HCT116 (cell line): ENCODE results near the gene PRR35. TPM values are rescaled to one million over a fixed set of nuclear protein-coding genes. Genes with fewer than 3 reads are reported as not detected.

Experiments used
- ATAC-seq: fragments of 200-7000 bp; cut with Tn5 transposase; 2 replicates; pipeline ENCODE4 v1.9.1; 2020; ENCODE audit warnings: mild to moderate bottlenecking, moderate library complexity
- BruUV-seq: library from RNA; stranded (reverse); fragments of 400-500 nt; replicated peaks from 2 replicates; lab custom pipeline; 2021; lab: Mats Ljungman, UMichigan
- CTCF ChIA-PET: fragments of 300-600 bp; sonication (Branson Sonifier 250); formaldehyde crosslinking; loops from one replicate; lab custom pipeline; 2021; ENCODE audit warnings: antibody characterized with exemption; lab: Charles Lee
- POLR2A ChIA-PET: fragments of 300-600, 350-600 bp; sonication (Branson Sonifier 250); formaldehyde crosslinking; loops from one replicate; lab custom pipeline; 2021; ENCODE audit warnings: antibody characterized with exemption; lab: Charles Lee
- RAD21 ChIA-PET, 2 experiments: fragments of 300-600 bp; sonication (Branson Sonifier 250); formaldehyde crosslinking; loops; one replicate each; lab custom pipeline; 2023; ENCODE audit warnings: low total read pairs in 2 of 2; ENCODE audit not compliant: uncharacterized antibody in 2 of 2, unreplicated experiment in 2 of 2, low non-redundant PET in 1 of 2; lab: Charles Lee
- DNase-seq: peaks from one replicate; pipeline ENCODE4 v3.0.0-alpha.2; 2010; ENCODE audit warnings: low read depth, low spot score
- H2AFZ ChIP-seq: fragments of 200-600 bp; shearing (Covaris generic), sonication (generic); 2 replicates; pipeline ENCODE4 v1.6.1; 2017; ENCODE audit warnings: low read depth, mixed run types, mixed read lengths, antibody characterized with exemption, low read length; ENCODE audit not compliant: poor library complexity, severe bottlenecking
- H3K27ac ChIP-seq: 2 replicates; pipeline ENCODE4 v1.5.1; 2012; ENCODE audit warnings: low read depth, low read length
- H3K27me3 ChIP-seq: fragments of 200-600 bp; sonication (generic); 2 replicates; pipeline ENCODE4 v1.6.1; 2016; ENCODE audit warnings: mixed run types, low read length, mixed read lengths; ENCODE audit not compliant: insufficient read depth
- H3K36me3 ChIP-seq, 2 experiments: fragments of 200-500 bp in 1 of 2; fragments of 200-600 bp in 1 of 2; sonication (Bioruptor generic) in 1 of 2; sonication (generic) in 1 of 2; 2 replicates each; pipeline versions ENCODE4 v1.5.1 to v1.6.1; 2014 to 2016; ENCODE audit warnings: low read length in 2 of 2, inconsistent platforms in 1 of 2, mixed read lengths in 1 of 2, mixed run types in 1 of 2; ENCODE audit not compliant: insufficient read depth in 2 of 2, control insufficient read depth in 1 of 2
- H3K4me1 ChIP-seq, 2 experiments: fragments of 200-600 bp in 1 of 2; sonication (generic) in 1 of 2; 2 replicates each; pipeline versions ENCODE4 v1.5.1 to v1.6.1; 2012 to 2017; ENCODE audit warnings: low read length in 2 of 2, inconsistent platforms in 1 of 2, mild to moderate bottlenecking in 1 of 2, mixed read lengths in 1 of 2, mixed run types in 1 of 2, moderate library complexity in 1 of 2; ENCODE audit not compliant: insufficient read depth in 2 of 2, control insufficient read depth in 1 of 2
- H3K4me2 ChIP-seq: fragments of 200-600 bp; sonication (generic); 2 replicates; pipeline ENCODE4 v1.6.1; 2017; ENCODE audit warnings: mixed run types, low read length, mixed read lengths
- H3K4me3 ChIP-seq, 2 experiments: fragments of 200-600 bp in 1 of 2; sonication (generic) in 1 of 2; replicated peaks in 1 of 2; 2 replicates each; pipeline ENCODE4 v1.5.1; 2011 to 2016; ENCODE audit warnings: low read length in 2 of 2, control low read depth in 1 of 2, low read depth in 1 of 2, mild to moderate bottlenecking in 1 of 2, mixed read lengths in 1 of 2, mixed run types in 1 of 2
- H3K79me2 ChIP-seq: fragments of 200-600 bp; sonication (generic); 2 replicates; pipeline ENCODE4 v1.6.1; 2017; ENCODE audit warnings: mild to moderate bottlenecking, mixed run types, low read length, moderate library complexity, mixed read lengths; ENCODE audit not compliant: insufficient read depth
- H3K9ac ChIP-seq: fragments of 200-600 bp; sonication (generic); 2 replicates; pipeline ENCODE4 v1.6.1; 2016; ENCODE audit warnings: low read length, mixed read lengths
- H3K9me2 ChIP-seq: fragments of 200-600 bp; sonication (generic), shearing (Covaris generic); 2 replicates; pipeline ENCODE4 v1.6.1; 2017; ENCODE audit warnings: mixed run types, mild to moderate bottlenecking, moderate library complexity; ENCODE audit not compliant: insufficient read depth
- H3K9me3 ChIP-seq, 2 experiments: fragments of 200-500 bp in 1 of 2; fragments of 200-600 bp in 1 of 2; sonication (Bioruptor generic) in 1 of 2; sonication (generic) in 1 of 2; 2 replicates each; pipeline ENCODE4 v1.6.1; 2014 to 2017; ENCODE audit warnings: low read length in 2 of 2, mixed read lengths in 2 of 2, inconsistent platforms in 1 of 2, low read depth in 1 of 2, mild to moderate bottlenecking in 1 of 2, mixed run types in 1 of 2, moderate library complexity in 1 of 2; ENCODE audit not compliant: control insufficient read depth in 1 of 2, insufficient read depth in 1 of 2
- H4K20me1 ChIP-seq: fragments of 200-600 bp; sonication (generic), shearing (Covaris generic); 2 replicates; pipeline ENCODE4 v1.6.1; 2017; ENCODE audit warnings: mixed run types, mild to moderate bottlenecking, moderate library complexity; ENCODE audit not compliant: insufficient read depth
- EGR1 ChIP-seq: IDR thresholded peaks from 2 replicates; pipeline ENCODE4 v1.6.1; 2012; ENCODE audit warnings: low read depth
- ELF1 ChIP-seq: IDR thresholded peaks from 2 replicates; pipeline ENCODE4 v1.6.1; 2012; ENCODE audit warnings: low read depth, borderline replicate concordance
- EZH2 ChIP-seq: fragments of 200-600 bp; sonication (generic); IDR thresholded peaks from 2 replicates; pipeline ENCODE4 v1.6.1; 2017; ENCODE audit warnings: antibody characterized with exemption, mixed run types
- POLR2AphosphoS5 ChIP-seq: IDR thresholded peaks from 2 replicates; pipeline ENCODE4 v1.6.1; 2011; ENCODE audit warnings: mild to moderate bottlenecking, low read depth, low read length, moderate library complexity
- intact Hi-C: fragments of 100-400 bp; cut with micrococcal nuclease; formaldehyde crosslinking; loops from 2 replicates; pipeline ENCODE4 v1.10.0; 2022
- total RNA-seq: library from RNA; stranded (reverse); gene quantifications from one replicate; pipeline ENCODE4 v1.2.1, GENCODE V29; 2021; ENCODE audit not compliant: unreplicated experiment
- TF ChIP-seq, protein P1 (sequence below): IDR thresholded peaks from 2 replicates; pipeline ENCODE4 v1.6.1; 2012
- TF ChIP-seq, protein P2 (sequence below), 3 experiments: fragments of 200-600 bp in 1 of 3; sonication (generic) in 1 of 3; IDR thresholded peaks in 2 of 3; conservative IDR thresholded peaks in 1 of 3; 2 replicates each; pipeline ENCODE4 v1.5.1; 2012 to 2017; ENCODE audit warnings: low read depth in 2 of 3, low read length in 2 of 3, antibody characterized with exemption in 1 of 3, borderline replicate concordance in 1 of 3, control low read depth in 1 of 3, mild to moderate bottlenecking in 1 of 3, mixed read lengths in 1 of 3, mixed run types in 1 of 3, moderate library complexity in 1 of 3; ENCODE audit not compliant: insufficient read depth in 1 of 3
- TF ChIP-seq, protein P3 (sequence below): IDR thresholded peaks from 2 replicates; pipeline ENCODE4 v1.6.1; 2011; ENCODE audit warnings: mild to moderate bottlenecking, low read length, moderate library complexity; ENCODE audit not compliant: insufficient replicate concordance; ENCODE audit errors: extremely low read depth
- TF ChIP-seq, protein P4 (sequence below): IDR thresholded peaks from 2 replicates; pipeline ENCODE4 v1.6.1; 2012

Gene PRR35
- total RNA-seq, 1 experiment from 2014 or later: not detected

DNA sequence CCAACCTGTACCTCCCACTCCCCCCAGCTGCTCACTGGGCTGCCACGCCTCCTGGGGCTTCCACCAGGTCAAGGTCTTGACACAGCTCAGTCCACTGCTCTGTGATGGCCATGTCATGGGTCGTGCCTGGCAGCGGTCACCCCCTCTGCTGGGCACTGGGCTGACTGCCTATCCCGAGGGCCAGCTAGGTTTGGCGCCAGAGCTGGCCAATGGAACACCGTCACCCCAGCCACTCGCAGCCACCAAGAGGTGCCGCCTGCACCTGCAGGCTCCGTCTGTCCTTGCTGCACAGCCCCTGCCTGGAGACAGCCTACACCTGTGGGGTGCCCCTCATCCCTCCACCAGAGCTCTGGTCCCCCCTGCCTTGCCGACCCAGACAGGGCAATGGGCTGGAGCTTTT lies 25.2 kb downstream of the PRR35 start:
- H3K27me3 ChIP-seq: no peaks in the 10 kb centered on the region
- POLR2A ChIA-PET: no interaction called here
- H3K36me3 ChIP-seq: no peaks in the 10 kb centered on the region
- intact Hi-C loops: no loop called here
- no peak overlapping the region for H3K9ac ChIP-seq
- RAD21 ChIA-PET: no interaction called here
- DNase-seq: no peak
- no peak overlapping the region for H3K4me2 ChIP-seq
- TF ChIP-seq POLR2AphosphoS5 (no peak), ELF1 (no peak), EZH2 (no peak)
- TF ChIP-seq, protein P1, sequence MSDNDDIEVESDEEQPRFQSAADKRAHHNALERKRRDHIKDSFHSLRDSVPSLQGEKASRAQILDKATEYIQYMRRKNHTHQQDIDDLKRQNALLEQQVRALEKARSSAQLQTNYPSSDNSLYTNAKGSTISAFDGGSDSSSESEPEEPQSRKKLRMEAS: peak; percentile 34; the same call in 1 of the 2 replicates
- TF ChIP-seq, protein P2, sequence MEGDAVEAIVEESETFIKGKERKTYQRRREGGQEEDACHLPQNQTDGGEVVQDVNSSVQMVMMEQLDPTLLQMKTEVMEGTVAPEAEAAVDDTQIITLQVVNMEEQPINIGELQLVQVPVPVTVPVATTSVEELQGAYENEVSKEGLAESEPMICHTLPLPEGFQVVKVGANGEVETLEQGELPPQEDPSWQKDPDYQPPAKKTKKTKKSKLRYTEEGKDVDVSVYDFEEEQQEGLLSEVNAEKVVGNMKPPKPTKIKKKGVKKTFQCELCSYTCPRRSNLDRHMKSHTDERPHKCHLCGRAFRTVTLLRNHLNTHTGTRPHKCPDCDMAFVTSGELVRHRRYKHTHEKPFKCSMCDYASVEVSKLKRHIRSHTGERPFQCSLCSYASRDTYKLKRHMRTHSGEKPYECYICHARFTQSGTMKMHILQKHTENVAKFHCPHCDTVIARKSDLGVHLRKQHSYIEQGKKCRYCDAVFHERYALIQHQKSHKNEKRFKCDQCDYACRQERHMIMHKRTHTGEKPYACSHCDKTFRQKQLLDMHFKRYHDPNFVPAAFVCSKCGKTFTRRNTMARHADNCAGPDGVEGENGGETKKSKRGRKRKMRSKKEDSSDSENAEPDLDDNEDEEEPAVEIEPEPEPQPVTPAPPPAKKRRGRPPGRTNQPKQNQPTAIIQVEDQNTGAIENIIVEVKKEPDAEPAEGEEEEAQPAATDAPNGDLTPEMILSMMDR (IDR thresholded peaks at IDR 0.05 in 2 of 3, conservative IDR thresholded peaks at IDR 0.05 in 1 of 3; ENCODE audit: borderline replicate concordance in 1 of 3, insufficient read depth in 1 of 3, low read depth in 2 of 3, low read length in 2 of 3): 0 out of 6 replicates have a peak, but pooled peaks of 1 of the 3 experiments have one; percentile 14
- TF ChIP-seq, all 23 proteins: peak for 2
- Histone ChIP-seq H2AFZ (no peak overlapping the region), H3K4me3 (no peak overlapping the region), H4K20me1 (no peaks in the 10 kb centered on the region), H3K79me2 (peaks cover 12% of the 10 kb centered on the region; the same call in 1 of the 2 replicates), H3K9me2 (no peaks in the 10 kb centered on the region), H3K9me3 (no peaks in the 10 kb centered on the region), H3K4me1 (peaks cover 2 to 12% of the 10 kb centered on the region in 2 experiments; a peak in 2 of 4 replicates), H3K27ac (no peak overlapping the region)
- CTCF ChIA-PET: interaction anchor here (1.1 to 1.2 kb wide), 2 partner anchors 8 to 194 kb away, joined by 3 to 4 read pairs; no protein-coding TSS in a partner anchor
- ATAC-seq: peak; percentile 35
- no TSS peak for BruUV-seq

DNA sequence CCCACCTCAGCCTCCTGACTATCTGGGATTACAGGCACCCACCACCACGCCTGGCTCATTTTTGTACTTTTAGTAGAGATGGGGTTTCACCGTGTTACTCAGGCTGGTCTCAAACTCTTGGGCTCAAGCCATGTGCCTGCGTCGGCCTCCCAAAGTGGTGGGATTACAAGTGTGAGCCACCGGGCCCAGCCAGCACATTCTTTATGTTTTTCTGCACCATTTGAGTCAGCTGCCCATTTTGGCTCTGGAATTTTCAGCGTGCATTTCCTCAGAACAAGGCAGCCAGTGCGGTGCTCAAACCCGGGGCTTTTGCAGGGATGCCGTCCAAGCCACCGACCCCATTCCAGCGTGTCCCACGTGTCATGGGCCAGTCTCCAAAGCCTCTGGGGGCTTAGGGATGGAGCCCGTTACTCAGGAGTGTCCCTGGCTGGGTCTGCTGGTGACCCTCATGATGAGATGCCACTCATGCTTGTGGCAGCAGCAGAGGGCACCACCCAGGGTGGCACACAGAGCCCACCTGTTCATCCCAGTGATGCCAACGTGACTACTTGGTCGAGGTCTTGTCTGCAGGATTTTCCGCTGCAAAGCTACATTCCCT lies 26.0 kb downstream of the PRR35 start:
- intact Hi-C loops: no loop called here
- H3K4me2 ChIP-seq: no peak overlapping the region
- no peak overlapping the region for H3K9ac ChIP-seq
- ATAC-seq (no peak), DNase-seq (no peak)
- H2AFZ ChIP-seq: no peak overlapping the region
- no peak overlapping the region for H3K4me3 ChIP-seq
- CTCF ChIA-PET: interaction anchor here (1.2 kb wide), 1 partner anchor 9 kb away, joined by 3 read pairs; no protein-coding TSS in a partner anchor
- no peaks in the 10 kb centered on the region for H3K9me3 ChIP-seq
- RAD21 ChIA-PET: no interaction called here
- POLR2A ChIA-PET: no interaction called here
- H3K79me2 ChIP-seq: peaks cover 12% of the 10 kb centered on the region; the same call in 1 of the 2 replicates
- H3K27me3 ChIP-seq: no peaks in the 10 kb centered on the region
- no peaks in the 10 kb centered on the region for H3K36me3 ChIP-seq
- H3K27ac ChIP-seq: no peak overlapping the region
- TF ChIP-seq, protein P1: no peak
- TF ChIP-seq, protein P3, sequence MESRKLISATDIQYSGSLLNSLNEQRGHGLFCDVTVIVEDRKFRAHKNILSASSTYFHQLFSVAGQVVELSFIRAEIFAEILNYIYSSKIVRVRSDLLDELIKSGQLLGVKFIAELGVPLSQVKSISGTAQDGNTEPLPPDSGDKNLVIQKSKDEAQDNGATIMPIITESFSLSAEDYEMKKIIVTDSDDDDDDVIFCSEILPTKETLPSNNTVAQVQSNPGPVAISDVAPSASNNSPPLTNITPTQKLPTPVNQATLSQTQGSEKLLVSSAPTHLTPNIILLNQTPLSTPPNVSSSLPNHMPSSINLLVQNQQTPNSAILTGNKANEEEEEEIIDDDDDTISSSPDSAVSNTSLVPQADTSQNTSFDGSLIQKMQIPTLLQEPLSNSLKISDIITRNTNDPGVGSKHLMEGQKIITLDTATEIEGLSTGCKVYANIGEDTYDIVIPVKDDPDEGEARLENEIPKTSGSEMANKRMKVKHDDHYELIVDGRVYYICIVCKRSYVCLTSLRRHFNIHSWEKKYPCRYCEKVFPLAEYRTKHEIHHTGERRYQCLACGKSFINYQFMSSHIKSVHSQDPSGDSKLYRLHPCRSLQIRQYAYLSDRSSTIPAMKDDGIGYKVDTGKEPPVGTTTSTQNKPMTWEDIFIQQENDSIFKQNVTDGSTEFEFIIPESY: no peak
- TF ChIP-seq, protein P4, sequence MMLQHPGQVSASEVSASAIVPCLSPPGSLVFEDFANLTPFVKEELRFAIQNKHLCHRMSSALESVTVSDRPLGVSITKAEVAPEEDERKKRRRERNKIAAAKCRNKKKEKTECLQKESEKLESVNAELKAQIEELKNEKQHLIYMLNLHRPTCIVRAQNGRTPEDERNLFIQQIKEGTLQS: no peak
- TF ChIP-seq POLR2AphosphoS5 (no peak), EGR1 (no peak)
- BruUV-seq: no TSS peak
- no peaks in the 10 kb centered on the region for H4K20me1 ChIP-seq
- no peaks in the 10 kb centered on the region for H3K9me2 ChIP-seq
- H3K4me1 ChIP-seq: peaks cover 6 to 18% of the 10 kb centered on the region in 2 experiments; a peak in 3 of 4 replicates
